K562 (cell line): ENCODE results near the gene GDF2. TPM values are rescaled to one million over a fixed set of nuclear protein-coding genes. Genes with fewer than 3 reads are reported as not detected.

ENCODE experiments used
- ATAC-seq: fragments of 200-7000 bp; cut with Tn5 transposase; 3 replicates; pipeline ENCODE4 v1.9.1; 2020; ENCODE audit warnings: moderate library complexity
- BruUV-seq: library from RNA; stranded (reverse); fragments of 400-500 nt; replicated peaks from 2 replicates; lab custom pipeline; 2021; lab: Mats Ljungman, UMichigan
- CTCF ChIA-PET: fragments of 300-600 bp; formaldehyde crosslinking; extraction: SDS; loops from one replicate; lab custom pipeline; 2021; ENCODE audit warnings: low intra/inter-chr PET ratio; lab: Yijun Ruan, JAX
- POLR2A ChIA-PET: fragments of 300-600, 350-650 bp; sonication (Branson Sonifier 250); formaldehyde crosslinking; extraction: SDS; loops from one replicate; lab custom pipeline; 2021; ENCODE audit warnings: antibody characterized with exemption, inconsistent platforms; lab: Yijun Ruan, JAX
- DNase-seq, 4 experiments: peaks; one replicate each; pipeline versions ENCODE4 v3.0.0 to v3.0.0-alpha.2; 2011 to 2018; ENCODE audit warnings: low spot score in 3 of 4, mixed read lengths in 3 of 4; ENCODE audit errors: extremely low read depth in 1 of 4
- FAIRE-seq: peaks from 2 replicates; lab custom pipeline; 2011; peaks lifted over from hg19 to GRCh38; lab: Jason Lieb, UNC
- H2AFZ ChIP-seq: 2 replicates; pipeline ENCODE4 v1.6.0; 2011; ENCODE audit warnings: low read depth, low read length, control low read depth, inconsistent platforms
- H3K27ac ChIP-seq: fragments of 200-600 bp; 3 replicates; pipeline ENCODE4 v1.8.0; 2011; ENCODE audit warnings: low read depth, mild to moderate bottlenecking, control low read depth, inconsistent platforms, low read length, moderate library complexity, mixed read lengths; ENCODE audit errors: extremely low read depth
- H3K27me3 ChIP-seq, 2 experiments: fragments of 300-600 bp in 1 of 2; 2 replicates in 1 of 2; 3 replicates in 1 of 2; pipeline versions ENCODE4 v1.6.0 to v1.8.0; 2011; ENCODE audit warnings: inconsistent platforms in 2 of 2, low read length in 2 of 2, mild to moderate bottlenecking in 1 of 2, mixed read lengths in 1 of 2, moderate library complexity in 1 of 2; ENCODE audit not compliant: control insufficient read depth in 2 of 2, insufficient read depth in 2 of 2
- H3K36me3 ChIP-seq: fragments of 300-600 bp; 3 replicates; pipeline ENCODE4 v1.8.0; 2011; ENCODE audit warnings: mild to moderate bottlenecking, low read length, inconsistent platforms; ENCODE audit not compliant: control insufficient read depth, insufficient read depth
- H3K4me1 ChIP-seq, 2 experiments: fragments of 200-600 bp in 1 of 2; replicated peaks in 1 of 2; 2 replicates in 1 of 2; 3 replicates in 1 of 2; pipeline versions ENCODE4 v1.5.1 to v1.8.0; 2011; ENCODE audit warnings: inconsistent platforms in 2 of 2, low read length in 2 of 2, mild to moderate bottlenecking in 1 of 2, mixed read lengths in 1 of 2, moderate library complexity in 1 of 2; ENCODE audit not compliant: control insufficient read depth in 2 of 2, insufficient read depth in 2 of 2
- H3K4me2 ChIP-seq: 2 replicates; pipeline ENCODE4 v1.6.1; 2011; ENCODE audit warnings: low read length, control low read depth, inconsistent platforms, mixed read lengths; ENCODE audit not compliant: insufficient read depth
- H3K4me3 ChIP-seq: fragments of 200-600 bp; sonication (generic), shearing (Covaris generic); 2 replicates; pipeline ENCODE4 v1.5.1; 2016; ENCODE audit warnings: control low read depth, inconsistent platforms
- H3K79me2 ChIP-seq: fragments of 200-600 bp; 3 replicates; pipeline ENCODE4 v1.8.0; 2011; ENCODE audit warnings: low read length, inconsistent platforms; ENCODE audit not compliant: control insufficient read depth, insufficient read depth
- H3K9ac ChIP-seq, 2 experiments: 2 replicates each; pipeline versions ENCODE4 v1.6.0 to v1.6.1; 2011; ENCODE audit warnings: low read depth in 2 of 2, low read length in 2 of 2, control low read depth in 1 of 2, inconsistent platforms in 1 of 2, mild to moderate bottlenecking in 1 of 2, mixed read lengths in 1 of 2; ENCODE audit not compliant: insufficient read depth in 1 of 2
- H3K9me1 ChIP-seq: one replicate; pipeline ENCODE4 v1.6.0; 2011; ENCODE audit warnings: inconsistent platforms, mild to moderate bottlenecking, low read length, moderate library complexity; ENCODE audit not compliant: control insufficient read depth, insufficient read depth
- H3K9me3 ChIP-seq: replicated peaks from 2 replicates; pipeline ENCODE4 v1.5.1; 2011; ENCODE audit warnings: low read depth, low read length, inconsistent platforms; ENCODE audit not compliant: control insufficient read depth, insufficient read depth
- H4K20me1 ChIP-seq: replicated peaks from 2 replicates; pipeline ENCODE4 v1.6.1; 2011; ENCODE audit warnings: low read length, inconsistent platforms, mixed read lengths; ENCODE audit not compliant: control insufficient read depth, insufficient read depth
- ATF7 ChIP-seq: fragments of 450-650 bp; IDR thresholded peaks from 2 replicates; pipeline ENCODE4 v1.7.1; 2014; ENCODE audit warnings: mild to moderate bottlenecking, moderate library complexity
- BCLAF1 ChIP-seq, 2 experiments: fragments of 450-650 bp in 1 of 2; IDR thresholded peaks; 2 replicates each; pipeline ENCODE4 v1.6.1; 2011 to 2017; ENCODE audit warnings: low read depth in 2 of 2, antibody characterized with exemption in 1 of 2, borderline replicate concordance in 1 of 2, low read length in 1 of 2, mild to moderate bottlenecking in 1 of 2, mixed read lengths in 1 of 2; ENCODE audit not compliant: control insufficient read depth in 1 of 2
- BDP1 ChIP-seq: IDR thresholded peaks from 3 replicates; pipeline ENCODE4 v1.6.1; 2011; ENCODE audit not compliant: insufficient read length, insufficient read depth
- CHD2 ChIP-seq: IDR thresholded peaks from 2 replicates; pipeline ENCODE4 v1.6.1; 2011; ENCODE audit warnings: low read depth, low read length
- DIDO1 ChIP-seq: fragments of 450-650 bp; IDR thresholded peaks from 2 replicates; pipeline ENCODE4 v1.6.1; 2016; ENCODE audit warnings: low read depth, missing biosample characterization, missing genetic modification characterization
- EP400 ChIP-seq: fragments of 450-650 bp; IDR thresholded peaks from 2 replicates; pipeline ENCODE4 v1.6.1; 2017; ENCODE audit warnings: antibody characterized with exemption, mild to moderate bottlenecking, moderate library complexity
- HINFP ChIP-seq: fragments of 450-650 bp; conservative IDR thresholded peaks from 2 replicates; pipeline ENCODE4 v1.6.1; 2016; ENCODE audit warnings: missing genetic modification characterization, low read depth, mild to moderate bottlenecking, control low read depth, missing compliant biosample characterization
- NBN ChIP-seq: fragments of 450-650 bp; IDR thresholded peaks from 2 replicates; pipeline ENCODE4 v1.6.1; 2016; ENCODE audit warnings: low read depth, mild to moderate bottlenecking
- TCF7 ChIP-seq: sonication (generic); IDR thresholded peaks from 2 replicates; pipeline ENCODE4 v1.6.1; 2016; ENCODE audit warnings: antibody characterized with exemption, borderline replicate concordance
- TSHZ1 ChIP-seq: fragments of 250-450 bp; sonication (Bioruptor Pico); IDR thresholded peaks from 2 replicates; pipeline ENCODE4 v1.4.0; 2020; ENCODE audit warnings: mild to moderate bottlenecking, moderate library complexity
- ZNF224 ChIP-seq: sonication (generic); formaldehyde crosslinking; IDR thresholded peaks from 2 replicates; pipeline ENCODE4 v1.8.0; 2022; ENCODE audit warnings: mild to moderate bottlenecking, missing genetic modification reagents
- ZNF449 ChIP-seq: fragments of 250-450 bp; sonication (Bioruptor Pico); IDR thresholded peaks from 2 replicates; pipeline ENCODE4 v1.8.0; 2022; ENCODE audit warnings: moderate library complexity, mild to moderate bottlenecking, inconsistent platforms
- in situ Hi-C: fragments of 300-500 bp; cut with MboI; formaldehyde crosslinking; loops from 4 replicates; pipeline ENCODE4 v1.15.0; 2018; ENCODE audit warnings: inconsistent platforms, mixed read lengths
- intact Hi-C: fragments of 100-400 bp; cut with micrococcal nuclease; formaldehyde crosslinking; loops from 2 replicates; pipeline ENCODE4 v1.14.2; 2022
- polyA plus RNA-seq, 8 experiments: library from polyadenylated mRNA; depleted of rRNA in 4 of 8; stranded (reverse) in 5 of 8; unstranded in 3 of 8; fragments of >200 nt; fragmentation: Nextera tagmentation in 2 of 8; fragmentation: Illumina TruSeq in 1 of 8; extraction: Ambion mirVana in 2 of 8; extraction: Trizol in 1 of 8; gene quantifications; 2 replicates each; pipeline versions ENCODE4 v1.2.1 to v1.2.3, GENCODE V29; 2011 to 2014; ENCODE audit warnings: inconsistent platforms in 1 of 8, missing spikeins in 1 of 8
- total RNA-seq, 7 experiments: library from RNA; depleted of rRNA in 6 of 7; stranded (reverse); fragments of >200 nt in 6 of 7; fragmentation: Illumina TruSeq in 2 of 7; extraction: Trizol in 2 of 7; gene quantifications; 2 replicates each; pipeline versions ENCODE4 v1.2.1 to v1.2.3, GENCODE V29; 2011 to 2021; ENCODE audit warnings: low replicate concordance in 1 of 7

Gene GDF2
- total and polyA plus RNA-seq, 9 of the 15 experiments (the other 6 are each of a cell fraction or from before 2014, with no cell fraction given) = 0.08 to 0.58 (median 0.27) TPM; not detected in 2

- H3K27me3 ChIP-seq = peaks cover 10 to 66% of the 10 kb centered on the region in 2 experiments; a peak in 4 of 5 replicates
- ChIA-PET POLR2A (interaction anchor here (1.2 kb wide), 1 partner anchor 39 kb away, joined by 3 read pairs; the partner anchor contains the start of gene GDF2), CTCF (no interaction called here)
- no peak for TF ChIP-seq DIDO1
- no peak for TF ChIP-seq BDP1
- no peak for TF ChIP-seq NBN
- TF ChIP-seq EP400 = no peak
- TF ChIP-seq TSHZ1 = no peak
- TF ChIP-seq ZNF449 (CRISPR knock-in tag) = no peak
- TF ChIP-seq ATF7 = no peak
- TF ChIP-seq BCLAF1 (IDR thresholded peaks at IDR 0.05; ENCODE audit: borderline replicate concordance in 1 of 2, control insufficient read depth in 1 of 2, low read depth in 2 of 2, low read length in 1 of 2) = no peak
- no peak for TF ChIP-seq HINFP (tag)
- no peak for TF ChIP-seq TCF7
- TF ChIP-seq ZNF224 = no peak
- TF ChIP-seq CHD2 = no peak
- no peak for ATAC-seq
- in situ Hi-C loops (no loop called here), intact Hi-C loops (no loop called here)
- H3K4me2 ChIP-seq = no peak overlapping the region
- no peaks in the 10 kb centered on the region for H3K36me3 ChIP-seq
- H4K20me1 ChIP-seq = 0 out of 2 replicates have a peak, but pooled peaks cover 17% of the 10 kb centered on the region
- no peak overlapping the region for H2AFZ ChIP-seq
- no peak for FAIRE-seq
- no peak overlapping the region for H3K27ac ChIP-seq
- H3K9me3 ChIP-seq = no peaks in the 10 kb centered on the region
- no peak overlapping the region for H3K9ac ChIP-seq
- H3K79me2 ChIP-seq = no peaks in the 10 kb centered on the region
- no peak overlapping the region for H3K4me3 ChIP-seq
- H3K4me1 ChIP-seq = no peaks in the 10 kb centered on the region; a peak in 1 of 5 replicates
- no TSS peak for BruUV-seq
- DNase-seq = no peak
- no peaks in the 10 kb centered on the region for H3K9me1 ChIP-seq
Measured at GRCh38 chr10:47283848-47284247, 38.4 kb upstream of the GDF2 start.
